Brain microvascular endothelial cell (primary cell): ENCODE results near the gene TOB1.

ENCODE experiments used
- DNase-seq: peaks from one replicate; pipeline ENCODE4 v3.0.0-alpha.2; 2020
- H3K27ac ChIP-seq: fragments of 250-450 bp; sonication (Bioruptor Pico); 2 replicates; pipeline ENCODE4 v1.5.1; 2020; ENCODE audit warnings: mild to moderate bottlenecking, moderate library complexity
- H3K27me3 ChIP-seq: fragments of 250-450 bp; sonication (Bioruptor Pico); replicated peaks from 2 replicates; pipeline ENCODE4 v1.5.1; 2020; ENCODE audit warnings: mild to moderate bottlenecking
- H3K36me3 ChIP-seq: fragments of 250-450 bp; sonication (Bioruptor Pico); replicated peaks from 2 replicates; pipeline ENCODE4 v1.5.1; 2020; ENCODE audit warnings: mild to moderate bottlenecking
- H3K4me3 ChIP-seq: 2 replicates; pipeline ENCODE4 v1.5.1; 2011; ENCODE audit warnings: low read depth, mild to moderate bottlenecking, control low read depth, low read length, moderate library complexity
- in situ Hi-C: cut with HindIII; loops from 2 replicates; pipeline ENCODE4 v1.10.0; 2017; ENCODE audit warnings: low sequenced_read_pairs, low pct_ligation_motif_present
- TF ChIP-seq, protein P1 (sequence below): IDR thresholded peaks from 2 replicates; pipeline ENCODE4 v1.5.1; 2011; ENCODE audit warnings: low read depth, mild to moderate bottlenecking, moderate library complexity, low read length, control low read depth, inconsistent platforms; ENCODE audit errors: missing control alignments

The TOB1 gene

DNA sequence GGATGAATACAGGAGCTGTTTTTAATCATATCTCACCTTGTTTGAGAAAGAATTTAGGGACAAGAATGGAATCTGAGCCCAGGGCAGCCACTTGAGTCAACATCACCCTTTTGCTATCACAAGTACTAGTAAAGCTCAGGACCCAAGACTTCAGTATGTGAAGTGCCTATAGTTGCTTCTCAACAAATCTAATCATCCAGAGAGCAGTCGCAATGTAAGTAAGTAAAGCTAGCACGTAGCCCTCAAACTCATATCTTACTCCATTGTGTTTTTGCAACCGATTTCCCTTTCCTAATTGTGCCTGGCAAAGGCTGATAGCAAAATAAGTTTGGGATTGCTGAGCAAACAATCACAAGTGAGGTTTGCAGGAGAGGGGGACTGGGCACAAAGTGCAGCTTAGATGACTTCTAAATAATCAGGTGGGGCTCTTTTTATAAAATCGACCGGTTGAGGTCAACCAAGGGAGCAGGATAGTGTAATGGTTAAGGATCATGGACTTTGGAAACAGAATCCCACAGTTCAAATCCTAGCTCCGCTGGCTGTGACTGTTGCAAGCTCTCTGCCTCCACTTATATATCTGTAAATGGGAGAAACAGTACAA, 13.0 kb downstream of the TOB1 start:
- no peak for DNase-seq
- Histone ChIP-seq H3K27me3 (no peaks in the 10 kb centered on the region), H3K4me3 (no peak overlapping the region), H3K36me3 (no peaks in the 10 kb centered on the region), H3K27ac (no peak overlapping the region)
- in situ Hi-C loops: loop anchor here (10.0 kb wide), 1 partner anchor 92 kb away; no protein-coding TSS in a partner anchor
- TF ChIP-seq, protein P1, sequence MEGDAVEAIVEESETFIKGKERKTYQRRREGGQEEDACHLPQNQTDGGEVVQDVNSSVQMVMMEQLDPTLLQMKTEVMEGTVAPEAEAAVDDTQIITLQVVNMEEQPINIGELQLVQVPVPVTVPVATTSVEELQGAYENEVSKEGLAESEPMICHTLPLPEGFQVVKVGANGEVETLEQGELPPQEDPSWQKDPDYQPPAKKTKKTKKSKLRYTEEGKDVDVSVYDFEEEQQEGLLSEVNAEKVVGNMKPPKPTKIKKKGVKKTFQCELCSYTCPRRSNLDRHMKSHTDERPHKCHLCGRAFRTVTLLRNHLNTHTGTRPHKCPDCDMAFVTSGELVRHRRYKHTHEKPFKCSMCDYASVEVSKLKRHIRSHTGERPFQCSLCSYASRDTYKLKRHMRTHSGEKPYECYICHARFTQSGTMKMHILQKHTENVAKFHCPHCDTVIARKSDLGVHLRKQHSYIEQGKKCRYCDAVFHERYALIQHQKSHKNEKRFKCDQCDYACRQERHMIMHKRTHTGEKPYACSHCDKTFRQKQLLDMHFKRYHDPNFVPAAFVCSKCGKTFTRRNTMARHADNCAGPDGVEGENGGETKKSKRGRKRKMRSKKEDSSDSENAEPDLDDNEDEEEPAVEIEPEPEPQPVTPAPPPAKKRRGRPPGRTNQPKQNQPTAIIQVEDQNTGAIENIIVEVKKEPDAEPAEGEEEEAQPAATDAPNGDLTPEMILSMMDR: no peak

DNA sequence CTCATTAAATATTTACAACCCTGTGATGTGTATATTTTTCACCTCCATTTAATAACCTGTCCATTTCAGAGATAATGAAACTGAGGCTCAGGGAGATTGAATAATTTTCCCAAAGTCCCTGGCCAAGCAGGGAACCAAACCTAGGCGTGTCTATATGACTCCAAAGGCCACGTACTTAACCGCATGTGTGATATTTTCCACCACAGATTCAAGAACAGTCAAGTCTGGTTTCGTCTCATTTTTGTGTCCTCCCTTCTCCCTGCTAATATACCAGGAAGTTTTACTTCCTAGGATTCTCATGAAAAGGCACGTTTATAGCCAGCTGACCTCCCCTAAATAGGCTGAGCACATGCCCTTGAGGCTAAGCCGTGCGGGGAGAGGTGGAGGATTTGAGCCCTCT, 15.5 kb downstream of the TOB1 start:
- in situ Hi-C loops: loop anchor here (10.0 kb wide), 1 partner anchor 94 kb away; no protein-coding TSS in a partner anchor
- H3K27ac ChIP-seq: no peak overlapping the region
- no peaks in the 10 kb centered on the region for H3K27me3 ChIP-seq

DNA sequence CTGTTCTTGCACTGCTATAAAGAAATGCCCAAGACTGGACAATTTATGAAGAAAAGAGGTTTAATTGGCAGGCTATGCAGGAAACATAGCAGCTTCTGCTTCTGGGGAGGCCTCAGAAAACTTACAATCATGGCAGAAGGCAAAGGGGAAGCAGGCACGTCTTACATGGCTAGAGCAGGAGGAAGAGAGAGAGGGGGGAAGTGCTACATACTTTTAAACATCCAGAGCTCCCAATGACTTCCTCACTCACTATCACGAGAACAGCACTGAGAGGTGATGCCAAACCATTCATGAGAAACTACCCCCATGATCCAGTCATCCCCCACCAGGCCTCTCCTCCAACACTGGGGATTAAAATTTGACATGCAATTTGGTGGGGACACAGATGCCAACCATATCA, 17.4 kb downstream of the TOB1 start:
- no peaks in the 10 kb centered on the region for H3K36me3 ChIP-seq
- H3K27ac ChIP-seq: no peak overlapping the region
- TF ChIP-seq, protein P1: no peak
- no peak for DNase-seq
- H3K4me3 ChIP-seq: no peak overlapping the region
- H3K27me3 ChIP-seq: no peaks in the 10 kb centered on the region
- in situ Hi-C loops: no loop called here

More for the DNA sequence above, 15.5 kb downstream of the TOB1 start:
- TF ChIP-seq, protein P1: no peak
- Histone ChIP-seq H3K4me3 (no peak overlapping the region), H3K36me3 (no peaks in the 10 kb centered on the region)
- DNase-seq: no peak

DNA sequence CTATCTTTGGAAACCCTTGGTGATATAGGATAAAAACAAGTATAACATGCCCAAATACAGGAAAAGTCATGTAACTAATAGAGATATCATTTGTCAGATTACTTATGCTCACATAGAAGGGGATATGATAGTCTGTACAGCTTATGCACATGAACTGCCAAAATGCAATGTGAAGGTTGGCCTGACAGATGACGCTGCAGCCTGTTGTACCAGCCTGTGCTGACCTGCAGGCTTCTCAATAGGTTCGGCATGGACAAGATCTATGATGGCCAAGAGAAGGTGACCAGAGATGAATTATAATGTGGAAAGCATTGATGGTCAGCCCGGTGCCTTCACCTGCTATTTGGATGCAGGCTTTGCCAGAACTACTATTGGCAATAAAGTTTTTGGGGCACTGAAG, 18.1 kb downstream of the TOB1 start:
- Histone ChIP-seq H3K27me3 (no peaks in the 10 kb centered on the region), H3K36me3 (no peaks in the 10 kb centered on the region), H3K4me3 (no peak overlapping the region), H3K27ac (no peak overlapping the region)
- TF ChIP-seq, protein P1: no peak
- in situ Hi-C loops: no loop called here
- DNase-seq: no peak

DNA sequence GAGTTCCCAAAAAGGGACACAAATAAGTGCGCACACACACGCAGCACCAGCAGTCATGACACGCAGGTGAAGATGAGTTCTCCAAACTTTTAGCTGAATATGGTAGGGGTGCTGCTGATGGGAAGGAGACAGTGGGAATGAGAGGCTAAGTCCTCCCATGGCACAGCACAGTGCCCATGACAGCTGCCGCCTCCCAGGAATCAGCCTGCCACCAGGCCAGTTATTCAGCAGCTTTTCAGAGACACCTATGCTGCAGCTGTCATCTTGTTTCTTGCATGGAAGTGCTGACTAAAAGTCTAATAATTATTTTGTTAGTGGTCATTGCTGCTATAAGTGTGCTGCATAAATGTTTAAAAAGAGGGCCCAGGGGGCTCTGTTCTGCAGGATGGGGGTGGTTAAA, 18.6 kb downstream of the TOB1 start:
- Histone ChIP-seq H3K36me3 (no peaks in the 10 kb centered on the region), H3K4me3 (no peak overlapping the region), H3K27me3 (no peaks in the 10 kb centered on the region), H3K27ac (no peak overlapping the region)
- DNase-seq: no peak
- in situ Hi-C loops: no loop called here
- TF ChIP-seq, protein P1: no peak
